Upper lobe of left lung (tissue), 6 donors: ENCODE measurements around the gene ANO2. TPM values are rescaled to one million over a fixed set of nuclear protein-coding genes. Genes with fewer than 3 reads are reported as not detected.

Experiments used
- ATAC-seq, 2 donors: fragments of 200-7000 bp; cut with Tn5 transposase; one replicate each; pipeline ENCODE4 v1.9.1; 2022; ENCODE audit warnings: mild to moderate bottlenecking in 2 of 2, moderate library complexity in 2 of 2; ENCODE audit not compliant: low FRiP score in 2 of 2
- DNase-seq, 2 donors: peaks; one replicate each; pipeline ENCODE4 v3.0.0-alpha.2; 2019 to 2020
- H3K27ac ChIP-seq, 4 donors: fragments of 200-600 bp; sonication (generic); one replicate each; pipeline ENCODE4 v1.5.1; 2016 to 2019
- H3K27me3 ChIP-seq, 4 donors: fragments of 200-600 bp; sonication (generic); one replicate each; pipeline ENCODE4 v1.5.1; 2017 to 2019
- H3K36me3 ChIP-seq, 4 donors: fragments of 200-600 bp; sonication (generic); one replicate each; pipeline ENCODE4 v1.5.1; 2016 to 2019
- H3K4me1 ChIP-seq, 4 donors: fragments of 200-600 bp; sonication (generic); one replicate each; pipeline ENCODE4 v1.5.1; 2018 to 2019
- H3K4me3 ChIP-seq, 4 donors: fragments of 200-600 bp; sonication (generic); one replicate each; pipeline ENCODE4 v1.5.1; 2017 to 2019; ENCODE audit warnings: mild to moderate bottlenecking in 2 of 4, moderate library complexity in 1 of 4
- H3K9me3 ChIP-seq, 4 donors: fragments of 200-600 bp; sonication (generic); one replicate each; pipeline ENCODE4 v1.5.1; 2018 to 2019
- CTCF ChIP-seq, 6 experiments: fragments of 450-650 bp in 4 of 6; fragments of 200-600 bp in 2 of 6; sonication (generic) in 2 of 6; IDR thresholded peaks; one replicate each; pipeline ENCODE4 v1.5.1; 2016 to 2019; ENCODE audit warnings: antibody characterized with exemption in 6 of 6
- EP300 ChIP-seq, 4 donors: sonication (generic); formaldehyde crosslinking; IDR thresholded peaks; one replicate each; pipeline ENCODE4 v1.5.1; 2017; ENCODE audit warnings: antibody characterized with exemption in 4 of 4, control low read depth in 2 of 4
- POLR2A ChIP-seq, 4 donors: fragments of 450-650 bp; IDR thresholded peaks; one replicate each; pipeline ENCODE4 v1.5.1; 2016 to 2017; ENCODE audit warnings: antibody characterized with exemption in 4 of 4, mild to moderate bottlenecking in 2 of 4
- POLR2AphosphoS5 ChIP-seq, 2 donors: sonication (generic); formaldehyde crosslinking; IDR thresholded peaks; one replicate each; pipeline ENCODE4 v1.5.1; 2017; ENCODE audit warnings: antibody characterized with exemption in 2 of 2
- WGBS, 2 donors: methylation state at CpG; one replicate each; pipeline ENCODE4 v1.1.5; 2017 to 2018; 5-methylcytosine and 5-hydroxymethylcytosine counted together
- total RNA-seq, 6 donors: library from RNA; depleted of rRNA in 4 of 6; stranded (reverse); fragments of >200 nt in 4 of 6; gene quantifications; one replicate each; pipeline versions ENCODE4 v1.1.0 to v1.2.1, GENCODE V29; 2016 to 2021
- donor health status: DM: no; HTN: no; CAD: no; lungs with moderate emphysema.
- donor health status: DM: no; HTN: yes; CAD: no; lungs with severe emphysema.

Gene ANO2
- total RNA-seq, 6 donors from 2014 or later, result 4.4 to 78.6 (median 17.5) TPM

GRCh38 chr12:5976196-5976595 is 31.1 kb upstream of the ANO2 start:
- ATAC-seq (no peak), DNase-seq (no peak)
- no peak overlapping the region for H3K27ac ChIP-seq
- H3K9me3 ChIP-seq, result no peaks in the 10 kb centered on the region
- H3K4me1 ChIP-seq, result peaks cover 0 to 14% (median 5%) of the 10 kb centered on the region in 4 donors
- H3K27me3 ChIP-seq, result no peaks in the 10 kb centered on the region
- WGBS, 2 donors, result 87% methylated on average over 9 of the region's 9 CpGs
- no peak for TF ChIP-seq POLR2AphosphoS5 (IDR thresholded peaks at IDR 0.05)
- no peak for TF ChIP-seq POLR2A (IDR thresholded peaks at IDR 0.05)
- TF ChIP-seq CTCF (IDR thresholded peaks at IDR 0.05), result no peak
- TF ChIP-seq EP300 (IDR thresholded peaks at IDR 0.05), result no peak
- no peak overlapping the region for H3K4me3 ChIP-seq
- peaks cover 0 to 46% (median under 1%) of the 10 kb centered on the region in 4 donors for H3K36me3 ChIP-seq

GRCh38 chr12:5973461-5974115 is 28.5 kb upstream of the ANO2 start:
- DNase-seq (no peak), ATAC-seq (no peak)
- 65 to 87% methylated on average over 4 to 8 of the region's 8 CpGs for WGBS, 2 donors
- H3K4me3 ChIP-seq, result no peak overlapping the region
- peaks cover 0 to 63% (median 5%) of the 10 kb centered on the region in 4 donors for H3K36me3 ChIP-seq
- no peaks in the 10 kb centered on the region for H3K27me3 ChIP-seq
- TF ChIP-seq POLR2AphosphoS5 (IDR thresholded peaks at IDR 0.05) (no peak), CTCF (IDR thresholded peaks at IDR 0.05) (no peak)
- H3K4me1 ChIP-seq, result peaks cover 0 to 14% (median 5%) of the 10 kb centered on the region in 4 donors
- no peaks in the 10 kb centered on the region for H3K9me3 ChIP-seq
- H3K27ac ChIP-seq, result no peak overlapping the region

DNA sequence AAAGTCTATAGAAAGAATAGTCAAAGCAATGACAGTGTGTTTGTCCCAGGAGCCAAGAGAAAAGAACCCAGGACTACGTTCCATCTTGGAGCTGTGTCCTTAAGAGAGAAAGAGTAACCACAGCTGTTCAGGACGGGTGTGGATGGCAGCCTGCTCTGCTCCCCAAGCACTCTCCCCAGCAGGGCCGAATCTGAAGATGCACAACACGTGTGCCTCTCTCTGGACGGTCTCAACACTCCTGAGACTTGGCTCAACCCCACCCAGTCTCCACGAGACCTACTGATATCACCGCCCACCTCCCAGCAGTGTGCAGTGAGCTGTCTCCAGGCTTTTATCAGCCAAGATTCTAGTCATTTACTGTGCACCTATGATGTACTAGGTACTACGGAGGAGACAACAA is 27.3 kb upstream of the ANO2 start:
- 69 to 75% methylated on average over 8 of the region's 8 CpGs for WGBS, 2 donors
- no peaks in the 10 kb centered on the region for H3K27me3 ChIP-seq
- H3K36me3 ChIP-seq, result peaks cover 0 to 73% (median 9%) of the 10 kb centered on the region in 4 donors
- H3K4me3 ChIP-seq, result no peak overlapping the region
- H3K4me1 ChIP-seq, result peaks cover 0 to 14% (median 5%) of the 10 kb centered on the region in 4 donors
- ATAC-seq, result no peak
- TF ChIP-seq POLR2AphosphoS5 (IDR thresholded peaks at IDR 0.05) (no peak), CTCF (IDR thresholded peaks at IDR 0.05) (no peak), EP300 (IDR thresholded peaks at IDR 0.05) (no peak), POLR2A (IDR thresholded peaks at IDR 0.05) (no peak)
- no peak for DNase-seq
- no peak overlapping the region for H3K27ac ChIP-seq
- H3K9me3 ChIP-seq, result no peaks in the 10 kb centered on the region

GRCh38 chr12:5971194-5971850 is 26.3 kb upstream of the ANO2 start:
- H3K4me3 ChIP-seq, result no peak overlapping the region
- no peaks in the 10 kb centered on the region for H3K27me3 ChIP-seq
- TF ChIP-seq EP300 (IDR thresholded peaks at IDR 0.05) (no peak), CTCF (IDR thresholded peaks at IDR 0.05) (no peak), POLR2A (IDR thresholded peaks at IDR 0.05) (no peak), POLR2AphosphoS5 (IDR thresholded peaks at IDR 0.05) (no peak)
- ATAC-seq, result no peak
- peaks cover 0 to 7% (median 1%) of the 10 kb centered on the region in 4 donors for H3K4me1 ChIP-seq
- H3K27ac ChIP-seq, result no peak overlapping the region
- no peaks in the 10 kb centered on the region for H3K9me3 ChIP-seq
- peak in 1 of 2 donors; percentile 43 for DNase-seq
- H3K36me3 ChIP-seq, result peaks cover 0 to 74% (median 9%) of the 10 kb centered on the region in 4 donors
- WGBS, 2 donors, result 93% methylated on average over 10 of the region's 10 CpGs
